NCI-H1417 (cell line): Measurements from ENCODE around the gene FAM180A.
A peak's percentile ranks its signal among the peaks of the same experiment; 100 is the strongest.

Source experiments
- DNase-seq, 3 experiments: peaks; one replicate each; lab custom pipeline; 2025; lab: John Stamatoyannopoulos, UW

The FAM180A gene

GRCh38 chr7:135771961-135772638 is 23.5 kb upstream of the FAM180A start:
- DNase-seq: peak in 1 of 3 experiments; percentile 37

DNA sequence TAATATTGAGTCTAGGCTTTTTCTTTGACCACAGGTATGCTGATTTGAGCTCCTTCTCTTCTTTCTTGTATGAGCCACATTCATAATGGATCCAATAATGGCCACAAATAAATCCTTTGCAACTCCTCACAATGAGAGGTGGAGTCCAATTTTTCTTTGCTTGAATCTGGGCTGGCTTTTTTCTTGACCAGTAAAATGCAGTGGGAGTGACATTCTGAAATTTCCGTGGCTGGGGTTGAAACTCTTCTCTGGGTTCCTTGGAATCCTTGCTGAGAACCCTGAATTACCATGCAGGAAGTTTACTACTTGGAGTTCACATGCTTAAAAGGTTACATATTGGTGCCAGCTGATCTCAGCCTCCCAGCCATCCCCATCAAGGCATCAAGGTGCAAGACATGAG is 22.4 kb upstream of the FAM180A start:
- no peak for DNase-seq

DNA sequence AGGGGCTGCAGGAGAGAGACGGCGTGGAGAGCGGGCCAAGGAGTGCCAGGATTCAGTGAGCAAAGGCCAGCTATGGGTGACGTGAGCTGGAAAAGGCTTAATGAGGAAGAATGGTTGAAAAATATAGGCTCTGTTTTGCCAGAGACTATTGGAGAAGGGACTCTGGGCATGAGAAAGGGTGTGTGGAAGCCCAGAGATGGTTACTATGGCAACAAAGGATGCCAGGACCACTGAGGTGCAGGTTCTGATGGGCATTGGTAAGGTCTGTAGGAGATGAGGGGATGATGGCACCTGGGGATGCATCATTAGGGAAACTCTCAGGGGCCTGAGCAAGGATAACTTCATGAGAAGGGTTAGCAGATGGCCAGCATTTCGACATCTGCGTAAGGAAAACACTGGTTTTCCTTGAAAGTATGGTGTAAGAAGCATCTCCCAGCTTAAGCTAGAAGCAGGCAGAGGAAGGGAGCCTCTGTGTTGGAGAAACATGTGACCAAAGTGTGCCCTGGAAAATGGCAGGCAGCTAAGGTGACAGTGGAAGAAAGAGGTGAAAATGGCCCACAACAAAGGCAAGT is 21.6 kb upstream of the FAM180A start:
- no peak for DNase-seq

DNA sequence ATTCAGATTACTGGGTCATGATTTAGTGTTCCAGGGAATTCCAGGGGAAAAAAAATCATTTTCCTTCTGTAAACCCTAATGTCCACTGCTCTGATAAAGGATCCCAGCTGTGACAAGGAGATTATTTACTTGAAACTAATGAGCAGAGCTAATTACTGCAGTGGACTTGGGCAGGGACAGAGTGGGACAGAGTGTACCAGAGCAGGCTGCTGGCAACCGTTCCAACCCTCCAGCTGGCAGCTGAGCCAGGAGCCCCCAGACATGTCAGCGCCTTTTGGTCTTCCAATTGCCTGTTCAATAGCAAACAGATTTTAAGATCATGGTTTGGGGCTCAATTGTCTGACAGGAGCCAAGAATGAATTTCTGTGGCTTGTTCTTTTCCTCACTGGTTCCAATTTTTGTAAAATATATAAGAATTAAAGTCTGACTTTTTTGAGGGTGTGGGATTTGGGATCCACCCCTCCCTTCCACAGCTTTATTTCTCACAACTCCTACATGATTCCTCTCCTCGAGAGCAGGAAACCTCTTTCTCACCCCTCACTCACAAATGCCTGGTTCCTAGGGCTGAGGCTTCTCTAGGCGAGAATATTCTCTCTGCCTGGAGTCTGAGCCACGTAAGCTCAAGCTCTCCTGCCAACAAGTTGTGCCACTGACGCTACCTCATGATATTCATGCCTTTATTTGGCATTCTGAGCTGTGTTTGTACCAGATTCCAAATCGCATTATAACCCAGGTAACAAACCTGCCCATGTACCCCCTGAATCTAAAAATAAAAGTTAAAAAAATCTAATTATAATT is 20.6 kb upstream of the FAM180A start:
- DNase-seq: peak in 2 of 3 experiments; percentile 28 to 55

DNA sequence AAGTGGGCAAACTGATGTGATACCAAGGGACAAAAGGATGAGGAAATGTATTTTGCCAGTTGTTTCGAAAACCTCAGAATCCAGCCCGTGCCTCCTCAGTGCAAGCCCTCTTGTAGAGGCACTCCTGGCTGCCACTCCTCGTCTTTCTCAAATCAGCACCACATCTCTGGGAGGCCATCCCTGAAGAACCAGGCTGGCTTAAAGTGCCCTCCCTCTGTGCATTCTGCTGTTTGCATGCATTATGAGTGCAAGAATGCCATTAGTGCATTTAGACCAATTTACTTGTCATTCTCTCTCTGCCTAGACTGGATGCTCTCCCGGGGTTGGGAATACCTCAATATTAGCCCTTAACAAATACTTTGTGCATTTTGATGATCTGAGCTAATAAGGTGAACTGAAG is 19.9 kb upstream of the FAM180A start:
- DNase-seq: peak; percentile 28 to 64 (median 55)

DNA sequence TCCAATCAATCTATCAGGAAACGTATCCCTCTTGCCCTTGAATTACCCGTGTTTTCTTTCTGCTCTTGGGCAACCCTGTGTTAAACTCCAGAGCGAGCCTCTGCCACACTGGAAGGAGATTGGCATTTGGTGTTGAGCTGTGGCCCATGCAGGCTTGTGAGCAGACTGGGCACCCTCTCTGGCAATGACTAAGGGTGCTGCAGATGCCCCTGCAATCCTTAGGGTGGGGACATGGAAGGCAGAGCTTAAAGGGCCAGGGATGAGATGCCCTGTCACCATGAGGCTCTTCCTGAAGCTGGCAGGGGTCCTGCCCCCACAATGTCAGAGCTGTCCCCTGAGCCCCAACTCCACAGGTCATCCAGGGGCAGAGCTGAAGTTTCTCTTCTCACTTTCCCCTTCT is 19.5 kb upstream of the FAM180A start:
- no peak for DNase-seq

DNA sequence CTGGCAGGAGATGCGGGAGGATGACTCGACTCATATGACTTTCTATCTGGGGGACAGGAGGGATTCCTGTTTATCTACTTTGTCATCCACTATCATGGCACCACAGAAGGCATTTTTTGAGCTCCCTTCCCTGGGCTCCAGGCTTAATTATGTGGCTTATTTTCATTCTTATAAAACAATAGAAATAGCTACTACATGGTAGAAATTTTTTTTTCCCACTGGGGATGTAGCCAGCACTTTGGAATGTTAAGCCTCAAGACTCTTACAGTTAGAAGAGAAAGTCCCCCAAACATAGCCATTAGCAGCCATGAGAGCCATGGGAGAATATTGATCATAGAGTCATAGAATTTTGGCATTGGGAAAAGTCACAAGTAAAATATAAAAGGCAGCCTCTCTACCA is 14.6 kb upstream of the FAM180A start:
- no peak for DNase-seq

- DNase-seq: no peak
Measured at GRCh38 chr7:135761751-135762488, 13.3 kb upstream of the FAM180A start.

DNA sequence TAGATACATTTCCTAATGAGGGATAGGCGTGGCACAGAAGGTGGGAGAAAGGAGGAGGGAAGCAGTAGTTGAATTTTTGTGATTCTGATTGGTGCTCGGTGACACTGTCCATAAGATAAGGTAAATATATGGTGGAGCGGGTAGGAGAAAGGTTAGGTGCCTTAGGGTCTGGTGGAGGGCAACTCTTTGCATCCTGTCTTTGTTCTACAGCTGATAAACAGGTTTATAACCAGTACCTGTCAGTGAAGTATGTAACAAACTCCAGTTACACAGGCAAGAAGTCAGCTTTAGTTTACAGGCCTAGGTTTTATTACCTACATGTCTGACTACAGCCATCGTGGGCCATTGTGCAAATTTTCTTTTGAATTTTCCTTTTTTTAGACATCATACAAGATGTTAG is 10.9 kb upstream of the FAM180A start:
- DNase-seq: no peak

DNA sequence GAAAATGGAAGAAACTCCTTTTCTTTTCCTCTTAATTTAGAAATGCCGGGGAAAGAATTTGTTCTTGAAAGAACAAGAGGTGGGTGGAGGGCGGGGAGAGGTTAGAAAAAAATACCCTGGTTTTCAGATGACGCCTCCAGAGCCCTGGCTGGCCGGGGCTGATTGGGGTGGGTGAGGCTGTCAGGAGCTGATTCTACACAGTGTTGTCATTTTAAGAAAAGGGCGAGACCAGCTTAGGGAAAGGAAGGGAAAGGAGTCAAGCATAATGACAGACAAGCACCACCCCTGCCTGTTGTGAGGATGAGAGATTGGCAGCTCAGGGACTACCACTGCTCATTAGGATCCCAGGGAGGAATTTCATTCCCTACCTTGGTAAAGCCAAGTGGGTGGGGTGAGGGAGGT is 9.9 kb upstream of the FAM180A start:
- DNase-seq: no peak

DNA sequence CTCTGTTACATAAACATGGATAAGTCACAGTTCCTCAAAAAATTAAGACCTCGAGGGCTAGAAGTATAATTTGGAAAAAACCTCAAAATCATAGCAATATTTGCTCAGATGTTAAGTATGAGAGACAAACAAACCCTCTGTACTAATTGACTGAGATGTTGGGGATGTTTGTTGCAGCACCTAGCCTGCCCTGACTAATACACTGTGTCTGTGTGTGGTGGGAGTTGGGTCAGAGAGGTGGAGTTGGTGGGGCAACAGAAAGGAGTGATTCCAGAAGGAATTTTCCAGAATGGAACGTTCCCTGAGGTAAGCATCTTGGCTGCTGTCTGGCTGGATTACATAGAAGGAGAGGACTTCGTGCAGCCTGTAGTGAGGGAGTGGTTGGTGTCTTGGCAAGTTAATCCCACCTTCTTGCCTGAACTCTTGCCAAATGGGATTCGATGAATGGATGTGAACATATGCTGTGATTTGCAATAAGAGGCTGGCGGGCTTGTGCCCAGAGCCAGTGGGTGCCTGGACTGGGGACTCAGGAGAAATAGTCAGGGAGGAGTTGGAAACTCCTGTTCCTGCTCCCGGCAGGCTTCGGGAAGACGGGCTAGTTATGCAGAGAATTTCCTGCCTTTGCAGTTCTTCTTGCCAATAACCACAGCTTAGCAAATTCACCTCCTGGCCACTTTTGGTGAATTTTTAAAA is 9.3 kb upstream of the FAM180A start:
- DNase-seq: no peak

DNA sequence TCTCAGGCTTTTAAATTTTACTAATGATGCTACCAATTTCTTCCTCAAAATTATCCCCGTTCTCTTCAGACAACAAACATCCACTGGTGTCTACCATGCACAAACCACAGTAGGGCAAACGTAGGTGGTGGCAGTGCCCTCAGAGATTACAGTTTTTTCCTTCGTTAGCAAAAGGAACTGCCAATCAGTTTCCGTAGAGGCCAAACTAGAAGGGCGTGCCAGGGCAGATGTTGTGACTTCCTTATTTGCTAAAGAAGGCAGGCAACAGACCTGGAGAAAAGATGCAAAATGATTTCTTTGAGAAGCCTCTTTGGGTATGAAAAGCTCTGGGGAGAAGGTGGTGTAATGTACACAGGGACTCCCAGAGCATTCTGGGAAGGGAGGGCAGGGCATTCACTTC is 7.6 kb upstream of the FAM180A start:
- peak in 1 of 3 experiments; percentile 32 for DNase-seq

GRCh38 chr7:135755351-135755753 is 6.7 kb upstream of the FAM180A start:
- DNase-seq: peak; percentile 22 to 93 (median 67)

- DNase-seq: no peak
Measured at GRCh38 chr7:135753616-135754413, 5.2 kb upstream of the FAM180A start.

- DNase-seq: no peak
Measured at GRCh38 chr7:135747366-135747765, 1.2 kb downstream of the FAM180A start.

DNA sequence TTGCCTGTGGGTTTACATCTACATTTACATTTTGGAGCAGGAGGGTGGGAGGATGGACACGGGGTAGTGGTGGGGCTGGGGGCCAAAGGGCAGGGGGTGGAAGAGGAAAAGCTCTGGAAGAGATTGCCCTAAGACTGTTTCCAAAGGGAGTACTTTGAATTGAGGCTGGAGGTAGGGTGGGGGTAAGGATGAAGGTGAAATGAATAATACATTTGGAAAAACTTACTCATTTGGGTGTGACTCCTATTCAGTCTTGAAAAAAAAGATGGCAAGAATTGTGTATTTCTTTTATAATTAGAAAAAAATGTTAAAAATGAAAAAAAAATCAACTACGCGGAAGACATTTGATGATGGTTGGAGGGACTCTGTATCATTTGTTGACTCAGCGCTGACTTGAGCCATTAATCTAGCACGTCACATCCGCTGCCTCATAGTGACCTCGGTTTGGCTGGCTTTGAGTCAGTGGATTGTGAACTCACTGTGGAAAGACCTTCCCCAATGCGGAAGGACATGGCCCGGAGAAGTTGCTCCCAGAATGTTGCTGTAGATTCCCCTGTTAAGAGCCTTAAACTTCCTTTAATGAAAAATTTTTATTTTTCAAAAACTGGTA is 2.8 kb downstream of the FAM180A start:
- peak in 1 of 3 experiments; percentile 19 for DNase-seq

DNA sequence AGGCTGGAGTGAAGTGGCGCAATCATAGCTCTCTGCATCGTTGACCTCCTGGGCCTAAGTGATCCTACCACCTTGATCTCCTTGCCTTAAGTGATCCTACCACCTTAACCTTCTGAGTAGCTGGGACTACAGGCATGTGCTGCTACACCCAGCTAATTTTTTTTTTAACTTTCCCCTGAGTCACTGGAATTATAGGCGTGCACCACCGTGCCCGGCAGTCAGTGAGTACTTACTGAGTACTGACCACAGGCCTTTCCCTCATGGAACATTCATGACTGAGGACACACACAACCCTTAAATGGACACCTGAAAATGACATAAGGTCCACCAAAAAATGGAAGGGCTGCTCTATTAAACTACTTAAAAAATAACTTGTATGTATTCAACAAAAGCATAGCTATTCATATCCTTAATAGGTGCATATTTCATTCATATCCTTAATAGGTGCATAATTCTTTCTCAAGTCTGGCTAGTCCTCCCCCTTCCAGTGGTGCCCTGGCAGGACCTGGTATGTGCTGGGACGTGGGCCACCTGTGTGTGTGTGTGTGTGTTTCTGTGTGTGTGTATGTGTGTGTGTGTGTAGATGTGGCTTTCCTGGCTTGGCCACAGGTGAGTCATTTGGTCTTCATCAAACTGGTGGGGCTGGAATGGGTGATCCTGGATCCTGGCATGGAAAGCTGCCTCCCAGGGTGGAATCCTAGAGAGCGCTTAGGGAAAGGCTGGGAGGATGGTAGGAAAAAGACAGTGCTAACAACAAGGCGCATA is 3.5 kb downstream of the FAM180A start:
- no peak for DNase-seq

DNA sequence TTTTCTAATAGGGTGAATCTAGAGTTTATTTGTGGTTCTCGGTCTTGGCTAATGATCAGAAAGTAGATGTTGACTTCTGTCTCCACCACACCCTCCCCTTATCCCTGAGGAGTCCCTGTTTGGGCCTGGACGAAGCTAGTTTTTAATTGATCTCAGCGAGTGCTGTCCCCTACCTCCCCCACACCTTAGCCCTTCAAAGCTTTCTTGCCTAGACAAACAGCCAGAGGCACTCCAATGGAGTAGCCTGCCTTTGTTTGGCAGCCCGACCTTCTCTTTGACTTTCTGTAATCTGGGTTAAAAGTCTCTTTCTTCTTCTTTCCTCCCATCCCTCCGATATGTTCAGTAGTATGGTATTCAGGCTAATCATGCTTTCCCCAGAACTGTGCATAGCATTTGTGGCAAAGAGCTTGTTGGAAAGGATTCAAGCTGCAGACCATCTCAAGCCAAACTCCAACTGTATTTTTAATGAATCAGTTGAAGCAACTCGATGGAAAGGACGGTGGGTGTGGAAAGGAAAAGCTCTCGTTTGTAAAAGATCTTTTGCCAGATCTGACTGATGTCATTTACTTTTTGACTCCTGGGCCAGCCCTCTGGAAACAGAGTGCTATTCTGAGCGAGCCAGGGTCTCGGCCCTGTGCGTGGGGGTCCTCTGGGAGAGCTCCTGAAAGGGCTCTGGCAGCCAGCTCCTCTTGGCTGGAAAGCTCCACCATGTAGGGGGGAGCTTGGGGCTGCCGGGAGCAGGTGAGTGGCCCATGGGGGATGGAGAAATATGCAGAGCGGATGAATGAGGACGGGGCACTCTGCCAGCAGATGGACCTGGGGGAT is 4.5 kb downstream of the FAM180A start:
- peak in 2 of 3 experiments; percentile 10 to 19 for DNase-seq

- no peak for DNase-seq
Measured at GRCh38 chr7:135742371-135742770, 6.2 kb downstream of the FAM180A start.
